Smooth muscle cell (in vitro differentiated cells): ENCODE measurements around the gene ERI3. TPM values are rescaled to one million over a fixed set of nuclear protein-coding genes. Genes with fewer than 3 reads are reported as not detected.

Experiments used
- DNase-seq: peaks from one replicate; lab custom pipeline; 2025; ENCODE audit not compliant: unreplicated experiment; lab: John Stamatoyannopoulos, UW
- H2AFZ ChIP-seq: fragments of 200-600 bp; sonication (generic); 2 replicates; pipeline ENCODE4 v1.6.0; 2016; ENCODE audit warnings: antibody characterized with exemption, low read depth, mild to moderate bottlenecking
- H3F3A ChIP-seq: fragments of 200-600 bp; sonication (generic); 2 replicates; pipeline ENCODE4 v1.6.0; 2017; ENCODE audit warnings: antibody characterized with exemption, low read depth
- H3K27ac ChIP-seq: fragments of 200-600 bp; sonication (generic); 2 replicates; pipeline ENCODE4 v1.5.1; 2016; ENCODE audit warnings: low read depth, mild to moderate bottlenecking
- H3K27me3 ChIP-seq: fragments of 200-600 bp; sonication (generic); 2 replicates; pipeline ENCODE4 v1.6.1; 2016; ENCODE audit warnings: low read depth, mild to moderate bottlenecking
- H3K36me3 ChIP-seq: fragments of 200-600 bp; sonication (generic); 2 replicates; pipeline ENCODE4 v1.5.1; 2016; ENCODE audit warnings: low read depth
- H3K4me1 ChIP-seq: fragments of 200-600 bp; sonication (generic); 2 replicates; pipeline ENCODE4 v1.5.1; 2016; ENCODE audit warnings: low read depth
- H3K4me2 ChIP-seq: fragments of 200-600 bp; sonication (generic); 2 replicates; pipeline ENCODE4 v1.6.0; 2016; ENCODE audit warnings: mild to moderate bottlenecking
- H3K4me3 ChIP-seq: fragments of 200-600 bp; sonication (generic); 2 replicates; pipeline ENCODE4 v1.5.1; 2016; ENCODE audit warnings: mild to moderate bottlenecking
- H3K79me2 ChIP-seq: fragments of 200-600 bp; sonication (generic); 2 replicates; pipeline ENCODE4 v1.6.0; 2016; ENCODE audit warnings: low read depth, mild to moderate bottlenecking
- H3K9ac ChIP-seq: fragments of 200-600 bp; sonication (generic); 2 replicates; pipeline ENCODE4 v1.6.0; 2016; ENCODE audit warnings: low read depth
- H3K9me3 ChIP-seq: fragments of 200-600 bp; sonication (generic); replicated peaks from 2 replicates; pipeline ENCODE4 v1.5.1; 2016; ENCODE audit warnings: low read depth
- H4K20me1 ChIP-seq: fragments of 200-600 bp; sonication (generic); 2 replicates; pipeline ENCODE4 v1.6.0; 2016; ENCODE audit warnings: low read depth
- WGBS: methylation state at CpG from one replicate; pipeline ENCODE4 v1.1.7; 2016; ENCODE audit warnings: low lambda C conversion rate; 5-methylcytosine and 5-hydroxymethylcytosine counted together
- polyA plus RNA-seq: library from polyadenylated mRNA; unstranded; fragments of >200 nt; fragmentation: Nextera tagmentation; extraction: Ambion mirVana; gene quantifications from 2 replicates; pipeline ENCODE4 v1.2.1, GENCODE V29; 2016
- total RNA-seq: library from RNA; depleted of rRNA; stranded (reverse); fragments of >200 nt; gene quantifications from 2 replicates; pipeline ENCODE4 v1.2.3, GENCODE V29; 2014
- TF ChIP-seq, protein P1 (sequence below): fragments of 200-600 bp; sonication (generic); IDR thresholded peaks from 2 replicates; pipeline ENCODE4 v1.5.1; 2017; ENCODE audit warnings: borderline replicate concordance, mild to moderate bottlenecking, antibody characterized with exemption; ENCODE audit not compliant: insufficient read depth, poor library complexity, severe bottlenecking

The ERI3 gene
- total and polyA plus RNA-seq, 2 experiments from 2014 or later: 91.2 to 112 TPM

DNA sequence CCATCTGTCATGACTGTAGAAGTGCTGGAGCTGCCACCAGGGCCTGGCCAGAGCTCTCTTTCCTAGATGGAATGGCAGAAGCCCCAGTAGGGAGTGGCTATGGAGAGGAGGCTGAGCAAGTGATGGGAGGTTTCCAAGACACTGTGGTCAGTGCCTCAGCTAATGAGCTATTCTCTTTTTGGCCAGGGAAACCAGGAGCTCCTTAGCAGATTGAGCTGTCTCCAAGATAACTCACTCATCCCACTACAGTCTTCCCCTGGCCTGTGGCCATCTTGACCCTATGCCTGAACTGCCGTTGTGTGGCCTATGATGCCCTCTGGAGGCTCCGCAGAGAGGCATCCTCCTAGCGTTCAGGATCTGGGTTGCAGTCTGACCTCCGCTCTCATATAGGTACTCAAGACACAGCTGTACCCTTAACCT lies 60.5 kb downstream of the ERI3 start:
- Histone ChIP-seq H3K9ac (no peak overlapping the region), H3F3A (no peaks in the 10 kb centered on the region), H3K9me3 (no peaks in the 10 kb centered on the region), H2AFZ (no peak overlapping the region), H3K4me3 (no peak overlapping the region), H3K79me2 (no peaks in the 10 kb centered on the region), H3K36me3 (no peaks in the 10 kb centered on the region), H3K4me2 (no peak overlapping the region), H3K4me1 (no peaks in the 10 kb centered on the region), H4K20me1 (no peaks in the 10 kb centered on the region), H3K27ac (no peak overlapping the region), H3K27me3 (no peaks in the 10 kb centered on the region)
- WGBS: 59% methylated on average over 4 of the region's 4 CpGs
- TF ChIP-seq, protein P1, sequence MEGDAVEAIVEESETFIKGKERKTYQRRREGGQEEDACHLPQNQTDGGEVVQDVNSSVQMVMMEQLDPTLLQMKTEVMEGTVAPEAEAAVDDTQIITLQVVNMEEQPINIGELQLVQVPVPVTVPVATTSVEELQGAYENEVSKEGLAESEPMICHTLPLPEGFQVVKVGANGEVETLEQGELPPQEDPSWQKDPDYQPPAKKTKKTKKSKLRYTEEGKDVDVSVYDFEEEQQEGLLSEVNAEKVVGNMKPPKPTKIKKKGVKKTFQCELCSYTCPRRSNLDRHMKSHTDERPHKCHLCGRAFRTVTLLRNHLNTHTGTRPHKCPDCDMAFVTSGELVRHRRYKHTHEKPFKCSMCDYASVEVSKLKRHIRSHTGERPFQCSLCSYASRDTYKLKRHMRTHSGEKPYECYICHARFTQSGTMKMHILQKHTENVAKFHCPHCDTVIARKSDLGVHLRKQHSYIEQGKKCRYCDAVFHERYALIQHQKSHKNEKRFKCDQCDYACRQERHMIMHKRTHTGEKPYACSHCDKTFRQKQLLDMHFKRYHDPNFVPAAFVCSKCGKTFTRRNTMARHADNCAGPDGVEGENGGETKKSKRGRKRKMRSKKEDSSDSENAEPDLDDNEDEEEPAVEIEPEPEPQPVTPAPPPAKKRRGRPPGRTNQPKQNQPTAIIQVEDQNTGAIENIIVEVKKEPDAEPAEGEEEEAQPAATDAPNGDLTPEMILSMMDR: peak; percentile 24
- DNase-seq: no peak

DNA sequence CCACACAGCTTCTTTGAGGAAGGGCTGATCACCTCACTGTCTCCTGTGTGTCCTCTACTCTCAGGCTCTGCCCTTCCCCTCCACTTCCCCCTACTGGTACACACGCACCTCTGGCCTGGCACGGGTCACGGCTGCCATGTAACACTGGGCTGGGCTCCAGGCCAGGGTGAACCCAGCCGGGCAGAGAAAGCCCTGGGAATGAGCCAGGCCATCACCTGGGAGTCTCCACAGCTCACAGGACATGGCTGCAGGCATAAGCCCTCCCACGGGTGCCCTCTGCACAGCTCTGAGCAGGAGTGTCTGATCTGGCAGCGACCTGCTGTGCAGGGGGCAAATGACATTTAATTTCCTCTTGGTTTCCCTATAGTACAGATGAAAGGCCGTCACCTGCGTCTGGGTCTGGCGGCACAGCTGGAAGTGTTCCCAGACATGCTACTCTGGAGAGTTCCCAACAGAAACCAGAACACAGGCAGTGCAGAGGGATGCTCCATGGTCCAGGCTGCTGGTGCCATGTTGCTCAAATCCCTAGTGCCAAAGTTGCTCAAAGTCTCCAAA lies 61.2 kb downstream of the ERI3 start:
- no peaks in the 10 kb centered on the region for H3K36me3 ChIP-seq
- H3K27ac ChIP-seq: no peak overlapping the region
- no peak overlapping the region for H3K4me2 ChIP-seq
- H4K20me1 ChIP-seq: no peaks in the 10 kb centered on the region
- no peak overlapping the region for H2AFZ ChIP-seq
- 87% methylated on average over 9 of the region's 9 CpGs for WGBS
- H3F3A ChIP-seq: no peaks in the 10 kb centered on the region
- H3K9me3 ChIP-seq: no peaks in the 10 kb centered on the region
- no peak overlapping the region for H3K9ac ChIP-seq
- DNase-seq: no peak
- no peaks in the 10 kb centered on the region for H3K4me1 ChIP-seq
- H3K4me3 ChIP-seq: no peak overlapping the region
- TF ChIP-seq, protein P1: no peak
- no peaks in the 10 kb centered on the region for H3K79me2 ChIP-seq
- no peaks in the 10 kb centered on the region for H3K27me3 ChIP-seq

DNA sequence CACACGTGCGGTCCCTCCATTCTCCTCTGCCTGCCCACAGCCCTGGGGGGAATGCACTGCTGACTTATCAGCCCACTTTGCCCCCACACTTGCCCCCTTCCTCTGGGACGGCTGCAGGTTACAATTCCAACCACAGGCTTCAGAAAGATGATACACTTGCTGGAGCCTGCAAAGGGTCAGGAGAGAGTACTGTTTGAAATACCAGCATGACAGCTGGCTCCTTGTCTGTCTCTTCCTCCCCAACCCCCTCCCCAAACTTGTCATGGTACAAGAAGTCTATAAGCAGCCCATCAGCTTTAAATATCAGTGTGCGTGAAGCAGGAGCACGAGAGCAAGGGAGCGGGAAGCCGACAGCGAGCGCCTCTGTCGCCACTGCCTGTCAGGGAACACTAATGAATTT lies 62.4 kb downstream of the ERI3 start:
- no peak overlapping the region for H3K9ac ChIP-seq
- DNase-seq: no peak
- H4K20me1 ChIP-seq: peaks cover 3% of the 10 kb centered on the region
- no peaks in the 10 kb centered on the region for H3K79me2 ChIP-seq
- H2AFZ ChIP-seq: no peak overlapping the region
- no peak overlapping the region for H3K4me2 ChIP-seq
- no peaks in the 10 kb centered on the region for H3K36me3 ChIP-seq
- no peak overlapping the region for H3K27ac ChIP-seq
- 97% methylated on average over 10 of the region's 10 CpGs for WGBS
- H3K4me1 ChIP-seq: no peaks in the 10 kb centered on the region
- H3F3A ChIP-seq: no peaks in the 10 kb centered on the region
- TF ChIP-seq, protein P1: no peak
- no peak overlapping the region for H3K4me3 ChIP-seq
- no peaks in the 10 kb centered on the region for H3K27me3 ChIP-seq
- H3K9me3 ChIP-seq: no peaks in the 10 kb centered on the region
